K562 (cell line): Measurements from ENCODE around the gene OR2L3. TPM values are rescaled to one million over a fixed set of nuclear protein-coding genes. Genes with fewer than 3 reads are reported as not detected.

Experiments used
- ETV1 ChIP-seq: fragments of 450-650 bp; conservative IDR thresholded peaks from 2 replicates; pipeline ENCODE4 v1.6.1; 2016; ENCODE audit warnings: missing genetic modification characterization, control low read depth, low read depth, missing compliant biosample characterization
- HNRNPK ChIP-seq: fragments of 200-400 bp; formaldehyde crosslinking; IDR thresholded peaks from one replicate; pipeline ENCODE4 v1.6.1; 2018; ENCODE audit warnings: mild to moderate bottlenecking, low read depth, low read length; ENCODE audit not compliant: poor library complexity, severe bottlenecking
- RCOR1 ChIP-seq, 2 experiments: IDR thresholded peaks; 2 replicates each; pipeline ENCODE4 v1.6.1; 2012; ENCODE audit warnings: low read depth in 2 of 2, low read length in 2 of 2, borderline replicate concordance in 1 of 2, improper control_type of control experiment in 1 of 2
- SMAD3 ChIP-seq: fragments of 450-650 bp; formaldehyde crosslinking; conservative IDR thresholded peaks from 2 replicates; pipeline ENCODE4 v1.4.0; 2020; ENCODE audit warnings: mild to moderate bottlenecking
- TSHZ1 ChIP-seq: fragments of 250-450 bp; sonication (Bioruptor Pico); IDR thresholded peaks from 2 replicates; pipeline ENCODE4 v1.4.0; 2020; ENCODE audit warnings: mild to moderate bottlenecking, moderate library complexity
- polyA plus RNA-seq, 8 experiments: library from polyadenylated mRNA; depleted of rRNA in 4 of 8; stranded (reverse) in 5 of 8; unstranded in 3 of 8; fragments of >200 nt; fragmentation: Nextera tagmentation in 2 of 8; fragmentation: Illumina TruSeq in 1 of 8; extraction: Ambion mirVana in 2 of 8; extraction: Trizol in 1 of 8; gene quantifications; 2 replicates each; pipeline versions ENCODE4 v1.2.1 to v1.2.3, GENCODE V29; 2011 to 2014; ENCODE audit warnings: inconsistent platforms in 1 of 8, missing spikeins in 1 of 8
- total RNA-seq, 7 experiments: library from RNA; depleted of rRNA in 6 of 7; stranded (reverse); fragments of >200 nt in 6 of 7; fragmentation: Illumina TruSeq in 2 of 7; extraction: Trizol in 2 of 7; gene quantifications; 2 replicates each; pipeline versions ENCODE4 v1.2.1 to v1.2.3, GENCODE V29; 2011 to 2021; ENCODE audit warnings: low replicate concordance in 1 of 7
- TF ChIP-seq, protein P1 (sequence below): sonication (generic); formaldehyde crosslinking; IDR thresholded peaks from 2 replicates; pipeline ENCODE4 v1.8.1; 2023; ENCODE audit warnings: missing genetic modification reagents, mild to moderate bottlenecking, borderline replicate concordance

OR2L3 gene
- total and polyA plus RNA-seq, 9 of the 15 experiments (the other 6 are each of a cell fraction or from before 2014, with no cell fraction given), result not detected

GRCh38 chr1:248065071-248065470, 18.4 kb downstream of the OR2L3 start (continued):
- TF ChIP-seq, protein P1, sequence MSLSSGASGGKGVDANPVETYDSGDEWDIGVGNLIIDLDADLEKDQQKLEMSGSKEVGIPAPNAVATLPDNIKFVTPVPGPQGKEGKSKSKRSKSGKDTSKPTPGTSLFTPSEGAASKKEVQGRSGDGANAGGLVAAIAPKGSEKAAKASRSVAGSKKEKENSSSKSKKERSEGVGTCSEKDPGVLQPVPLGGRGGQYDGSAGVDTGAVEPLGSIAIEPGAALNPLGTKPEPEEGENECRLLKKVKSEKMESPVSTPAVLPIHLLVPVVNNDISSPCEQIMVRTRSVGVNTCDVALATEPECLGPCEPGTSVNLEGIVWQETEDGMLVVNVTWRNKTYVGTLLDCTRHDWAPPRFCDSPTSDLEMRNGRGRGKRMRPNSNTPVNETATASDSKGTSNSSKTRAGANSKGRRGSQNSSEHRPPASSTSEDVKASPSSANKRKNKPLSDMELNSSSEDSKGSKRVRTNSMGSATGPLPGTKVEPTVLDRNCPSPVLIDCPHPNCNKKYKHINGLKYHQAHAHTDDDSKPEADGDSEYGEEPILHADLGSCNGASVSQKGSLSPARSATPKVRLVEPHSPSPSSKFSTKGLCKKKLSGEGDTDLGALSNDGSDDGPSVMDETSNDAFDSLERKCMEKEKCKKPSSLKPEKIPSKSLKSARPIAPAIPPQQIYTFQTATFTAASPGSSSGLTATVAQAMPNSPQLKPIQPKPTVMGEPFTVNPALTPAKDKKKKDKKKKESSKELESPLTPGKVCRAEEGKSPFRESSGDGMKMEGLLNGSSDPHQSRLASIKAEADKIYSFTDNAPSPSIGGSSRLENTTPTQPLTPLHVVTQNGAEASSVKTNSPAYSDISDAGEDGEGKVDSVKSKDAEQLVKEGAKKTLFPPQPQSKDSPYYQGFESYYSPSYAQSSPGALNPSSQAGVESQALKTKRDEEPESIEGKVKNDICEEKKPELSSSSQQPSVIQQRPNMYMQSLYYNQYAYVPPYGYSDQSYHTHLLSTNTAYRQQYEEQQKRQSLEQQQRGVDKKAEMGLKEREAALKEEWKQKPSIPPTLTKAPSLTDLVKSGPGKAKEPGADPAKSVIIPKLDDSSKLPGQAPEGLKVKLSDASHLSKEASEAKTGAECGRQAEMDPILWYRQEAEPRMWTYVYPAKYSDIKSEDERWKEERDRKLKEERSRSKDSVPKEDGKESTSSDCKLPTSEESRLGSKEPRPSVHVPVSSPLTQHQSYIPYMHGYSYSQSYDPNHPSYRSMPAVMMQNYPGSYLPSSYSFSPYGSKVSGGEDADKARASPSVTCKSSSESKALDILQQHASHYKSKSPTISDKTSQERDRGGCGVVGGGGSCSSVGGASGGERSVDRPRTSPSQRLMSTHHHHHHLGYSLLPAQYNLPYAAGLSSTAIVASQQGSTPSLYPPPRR, result no peak
- TF ChIP-seq HNRNPK, result no peak
- TF ChIP-seq SMAD3 (CRISPR knock-in tag), result no peak
- no peak for TF ChIP-seq ETV1 (tag)
- TF ChIP-seq RCOR1 (IDR thresholded peaks at IDR 0.05; ENCODE audit: borderline replicate concordance in 1 of 2, low read depth in 2 of 2, low read length in 2 of 2), result no peak
- no peak for TF ChIP-seq TSHZ1 (CRISPR knock-in tag)
- TF ChIP-seq, all 486 proteins: peak for 0
